Measurements from ENCODE around the gene PELO.

Gene PELO

GRCh38 chr5:52834320-52834719 is 46.6 kb downstream of the PELO start:
- no peak for DNase-seq

DNA sequence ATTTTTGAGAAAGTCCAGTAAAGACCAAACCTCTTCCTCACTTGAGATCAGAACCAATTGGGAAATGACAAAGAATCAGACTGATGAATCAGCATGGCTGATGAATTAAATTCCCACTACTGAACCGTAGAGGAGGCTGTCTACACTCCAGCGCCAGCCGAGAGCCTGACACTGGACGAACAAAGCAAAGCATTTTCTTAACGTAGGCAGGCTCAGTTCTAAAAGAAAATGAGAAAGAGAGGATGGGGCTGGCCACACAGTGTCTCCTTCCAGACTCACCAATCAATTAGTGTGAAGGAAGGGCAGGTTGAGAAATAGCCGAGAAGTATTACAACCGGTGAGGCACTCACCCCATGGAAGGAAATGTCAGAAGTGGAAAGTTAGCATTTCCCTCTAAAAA is 49.4 kb downstream of the PELO start:
- no peak for DNase-seq
